ENCODE measurements around the gene DYNC1H1.

Gene DYNC1H1

DNA sequence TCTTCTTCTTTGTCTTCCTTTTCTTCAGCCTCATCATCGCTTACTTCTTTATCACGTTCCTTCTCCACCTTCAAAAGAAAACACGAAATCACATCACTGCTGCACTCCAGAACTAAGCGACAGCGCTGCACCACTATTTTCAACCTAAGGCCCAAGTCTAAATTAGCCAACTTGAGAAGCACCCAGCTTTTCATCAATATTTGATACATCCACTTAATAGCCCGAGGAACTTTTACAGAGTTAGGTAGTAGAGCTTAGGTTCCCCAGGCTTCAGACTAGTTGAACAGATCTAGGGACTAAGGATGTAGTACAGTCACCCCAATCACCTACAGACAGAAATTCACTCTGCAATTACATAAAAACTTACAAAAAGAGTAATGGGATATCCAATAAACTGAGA, 120.6 kb downstream of the DYNC1H1 start:
- in situ Hi-C loops (cut with HindIII; ENCODE audit: low sequenced_read_pairs), result no loop called here

GRCh38 chr14:102085488-102085887, 121.1 kb downstream of the DYNC1H1 start:
- in situ Hi-C loops (cut with HindIII; ENCODE audit: low sequenced_read_pairs), result no loop called here

- in situ Hi-C loops (cut with HindIII; ENCODE audit: low sequenced_read_pairs), result no loop called here
Observed at GRCh38 chr14:102085948-102086708, 121.8 kb downstream of the DYNC1H1 start.

DNA sequence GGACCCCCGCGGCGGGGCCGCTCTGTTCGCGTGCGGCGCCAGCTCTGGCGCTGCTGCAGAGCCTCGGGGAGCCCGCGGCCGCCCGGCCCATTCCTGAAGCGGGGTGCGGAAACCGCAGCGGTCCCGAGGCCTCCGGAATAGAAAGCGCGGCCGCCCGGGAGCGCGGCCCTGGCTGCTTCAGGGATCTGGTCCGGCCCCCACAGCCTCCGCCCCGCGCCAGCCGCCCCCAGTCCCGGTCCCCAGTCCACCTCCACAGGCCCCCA, 122.3 kb downstream of the DYNC1H1 start:
- in situ Hi-C loops (cut with HindIII; ENCODE audit: low sequenced_read_pairs), result no loop called here

- in situ Hi-C loops (cut with HindIII; ENCODE audit: low sequenced_read_pairs), result no loop called here
Observed at GRCh38 chr14:102086972-102087761, 122.8 kb downstream of the DYNC1H1 start, which contains the start of gene HSP90AA1. Gene HSP90AA1 (minus strand): TSS chr14:102087044. CDS start chr14:102086378, 666 bp downstream.

DNA sequence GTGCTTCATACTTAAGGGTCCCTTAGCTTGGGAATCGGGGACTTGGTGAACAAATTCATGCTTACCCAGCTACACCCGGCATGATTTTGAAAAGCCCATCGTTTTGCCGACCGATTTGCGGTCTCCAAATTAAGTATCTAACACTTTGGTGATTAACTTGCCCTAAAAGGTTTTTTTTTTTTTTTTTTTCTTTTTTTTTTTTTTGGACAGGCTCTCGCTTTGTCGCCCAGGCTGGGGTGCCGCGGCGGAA, 123.3 kb downstream of the DYNC1H1 start:
- in situ Hi-C loops (cut with HindIII; ENCODE audit: low sequenced_read_pairs), result no loop called here

GRCh38 chr14:102088012-102088792, 123.8 kb downstream of the DYNC1H1 start:
- in situ Hi-C loops (cut with HindIII; ENCODE audit: low sequenced_read_pairs), result no loop called here

GRCh38 chr14:102089621-102090343, 125.4 kb downstream of the DYNC1H1 start:
- in situ Hi-C loops (cut with HindIII; ENCODE audit: low sequenced_read_pairs), result no loop called here

DNA sequence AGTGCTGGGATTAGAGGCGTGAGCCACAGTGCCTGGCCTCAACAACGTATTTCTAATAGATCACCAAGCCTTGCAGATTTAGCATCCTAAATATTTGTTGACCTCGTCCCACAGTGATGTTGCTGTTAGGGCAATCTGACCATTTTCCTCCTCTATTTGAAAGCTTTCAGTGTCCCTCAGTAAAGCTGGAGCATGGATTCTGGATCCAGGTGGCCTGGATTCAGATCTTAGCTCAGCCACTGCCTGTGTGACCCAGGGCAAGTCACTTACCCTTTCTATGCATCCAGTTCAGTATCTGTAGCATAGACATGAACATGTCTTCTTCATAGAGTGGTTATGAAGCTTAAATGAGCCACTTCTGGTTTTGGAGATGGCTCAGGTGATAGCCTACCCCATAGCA, 126.3 kb downstream of the DYNC1H1 start:
- in situ Hi-C loops (cut with HindIII; ENCODE audit: low sequenced_read_pairs), result no loop called here

- in situ Hi-C loops (cut with HindIII; ENCODE audit: low sequenced_read_pairs), result no loop called here
Observed at GRCh38 chr14:102092806-102093205, 128.4 kb downstream of the DYNC1H1 start.

DNA sequence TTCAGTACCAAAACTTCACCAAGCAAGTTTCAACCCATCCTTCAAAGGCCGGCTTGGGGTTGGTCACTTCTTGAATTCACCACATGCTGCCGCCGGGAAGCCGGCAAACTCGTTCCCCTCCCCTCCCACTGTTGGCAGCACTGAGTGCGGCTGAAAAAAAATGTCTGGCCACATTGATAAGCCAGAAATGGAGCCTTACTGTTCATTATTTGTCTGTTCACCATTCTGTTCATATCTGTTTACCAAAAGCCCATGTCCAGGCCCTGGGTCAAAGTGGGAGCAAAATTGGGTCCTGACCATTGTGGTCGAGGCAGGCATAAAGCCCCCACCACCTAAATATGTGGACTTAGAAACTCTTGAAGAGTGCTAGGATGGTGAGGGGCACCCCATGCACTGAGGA, 129.7 kb downstream of the DYNC1H1 start:
- in situ Hi-C loops (cut with HindIII; ENCODE audit: low sequenced_read_pairs), result no loop called here

- in situ Hi-C loops (cut with HindIII; ENCODE audit: low sequenced_read_pairs), result no loop called here
Observed at GRCh38 chr14:102095231-102095870, 131.0 kb downstream of the DYNC1H1 start.

- in situ Hi-C loops (cut with HindIII; ENCODE audit: low sequenced_read_pairs), result no loop called here
Observed at GRCh38 chr14:102095871-102096568, 131.6 kb downstream of the DYNC1H1 start.

- in situ Hi-C loops (cut with HindIII; ENCODE audit: low sequenced_read_pairs), result no loop called here
Observed at GRCh38 chr14:102096569-102097188, 132.3 kb downstream of the DYNC1H1 start.

DNA sequence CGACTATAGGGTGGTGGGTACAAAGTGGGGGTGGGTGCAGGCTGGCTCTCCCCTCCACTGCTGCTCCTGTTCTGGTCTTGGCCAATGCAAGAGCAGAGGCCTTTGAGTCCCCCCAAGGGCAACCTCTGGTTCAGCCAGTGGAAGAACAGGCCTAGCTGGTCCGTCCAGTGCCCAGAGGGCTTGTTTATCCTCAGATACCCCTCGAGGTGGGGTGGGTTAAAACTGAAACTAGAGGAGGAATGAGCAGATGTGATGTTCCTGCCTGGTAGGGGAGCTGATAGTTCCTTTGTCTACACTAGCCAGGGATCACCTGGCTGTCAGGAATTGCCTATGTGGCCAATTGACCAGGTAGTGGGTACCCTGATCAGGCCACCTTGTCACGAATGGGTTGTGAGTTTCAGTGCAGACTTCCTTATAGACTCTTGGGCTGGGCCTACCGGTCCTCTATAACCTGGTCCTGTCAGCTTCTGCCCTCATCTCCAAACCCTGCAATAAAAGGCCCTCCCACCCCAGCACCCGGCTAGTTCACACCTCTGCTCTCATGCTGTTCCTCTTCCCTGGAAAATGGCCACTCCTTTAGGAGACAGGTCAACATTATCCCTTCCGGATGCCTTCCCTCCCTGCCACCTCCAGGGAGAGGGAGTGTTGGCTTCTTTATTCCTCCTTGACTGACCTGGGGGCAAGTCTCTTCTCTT, 133.2 kb downstream of the DYNC1H1 start:
- in situ Hi-C loops (cut with HindIII; ENCODE audit: low sequenced_read_pairs), result no loop called here

GRCh38 chr14:102103062-102103695, 138.8 kb downstream of the DYNC1H1 start:
- in situ Hi-C loops (cut with HindIII; ENCODE audit: low sequenced_read_pairs), result no loop called here

GRCh38 chr14:102105369-102105768, 141.0 kb downstream of the DYNC1H1 start:
- in situ Hi-C loops (cut with HindIII; ENCODE audit: low sequenced_read_pairs), result no loop called here

Data from DLD1 (cell line).